GM18499 (cell line): Measurements from ENCODE around the gene TUT1.
"Not testable (repeated sequence)": the region's sequence is repeated elsewhere in the genome, so short reads cannot be mapped to it uniquely, and the experiment has no call there.

Source experiments
- ATAC-seq: cut with Tn5 transposase; IDR thresholded peaks from one replicate; pipeline ENCODE4 v1.9.1; 2021; ENCODE audit warnings: moderate number of reproducible peaks; ENCODE audit not compliant: insufficient read depth, unreplicated experiment

Gene TUT1

GRCh38 chr11:62559626-62560025 lies 31.7 kb downstream of the TUT1 start:
- not testable (repeated sequence) for ATAC-seq

DNA sequence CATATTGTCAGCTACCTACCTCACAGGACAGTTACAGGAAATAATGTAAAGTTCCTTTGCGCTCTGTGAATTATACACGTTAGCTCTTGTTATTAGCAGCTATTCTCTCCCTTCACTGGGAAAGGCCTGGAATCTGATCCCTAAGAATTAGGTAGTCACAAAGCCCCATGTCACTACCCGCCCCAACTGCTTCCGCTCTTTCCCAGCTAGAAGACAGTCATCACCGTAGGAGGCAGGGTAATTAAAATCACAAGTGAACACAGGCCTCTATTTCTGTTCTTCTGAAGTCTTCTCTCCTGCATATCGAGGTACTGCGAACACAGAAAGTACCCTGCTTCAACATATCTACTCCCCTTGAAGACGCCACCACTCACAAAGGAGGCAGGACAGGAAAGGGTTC lies 32.1 kb downstream of the TUT1 start:
- ATAC-seq, result no peak

DNA sequence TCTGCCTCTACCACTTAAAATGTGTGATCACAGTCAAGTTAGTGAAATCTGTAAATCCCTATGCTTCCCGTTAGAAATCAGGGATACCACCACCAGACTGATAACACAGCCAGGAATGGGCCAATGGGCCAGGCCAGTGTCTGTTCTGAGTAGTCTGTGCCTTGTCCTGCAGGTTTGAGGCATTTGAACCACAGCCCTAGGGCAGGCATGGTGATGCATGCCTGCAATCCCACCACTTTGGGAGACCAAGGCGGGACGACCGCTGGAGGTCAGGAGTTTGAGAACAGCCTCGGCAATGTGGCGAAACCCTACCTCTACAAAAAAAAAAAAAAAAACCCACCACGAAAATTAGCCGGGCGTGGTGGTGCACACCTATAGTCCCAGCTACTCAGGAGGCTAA lies 32.7 kb downstream of the TUT1 start:
- ATAC-seq, result no peak

GRCh38 chr11:62556875-62557631 lies 34.3 kb downstream of the TUT1 start:
- ATAC-seq, result no peak

DNA sequence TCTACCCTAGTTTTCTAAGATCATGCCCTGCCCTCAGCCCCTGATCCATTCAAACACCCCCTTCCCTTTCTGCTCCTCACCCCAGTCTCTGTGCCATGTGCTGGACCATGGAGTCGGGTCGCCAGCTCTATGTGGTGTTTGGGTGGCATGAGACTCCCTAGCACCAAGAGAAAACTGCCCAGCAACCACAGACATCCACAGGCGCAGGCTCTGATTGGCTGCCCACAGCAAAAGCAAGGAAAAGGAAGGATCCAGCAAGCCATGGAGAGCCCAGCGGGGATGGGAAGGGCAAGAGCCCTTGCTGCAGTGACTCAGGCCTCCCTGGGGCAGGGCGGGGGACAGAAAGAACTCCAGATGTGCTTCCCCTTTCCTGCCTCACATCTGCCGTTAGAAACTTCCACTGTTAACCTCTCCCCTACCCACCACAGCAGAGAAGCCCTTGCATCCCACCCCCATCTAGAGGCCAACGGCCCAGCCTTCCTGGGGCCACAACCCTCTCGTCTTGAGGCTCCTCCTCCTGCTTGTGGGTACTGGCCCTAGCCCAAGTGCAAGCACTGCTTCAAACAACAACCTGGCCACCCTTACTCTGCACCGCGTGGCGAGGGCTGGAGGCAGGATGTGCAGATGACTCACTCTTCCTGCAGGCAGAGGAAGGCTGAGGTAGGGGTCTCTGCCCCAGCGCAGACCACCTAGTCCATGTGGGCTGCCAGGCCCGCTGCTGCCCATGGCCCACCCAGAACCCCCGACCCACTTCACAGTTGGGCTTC lies 35.0 kb downstream of the TUT1 start:
- no peak for ATAC-seq

GRCh38 chr11:62555464-62556107 lies 35.7 kb downstream of the TUT1 start:
- no peak for ATAC-seq

- no peak for ATAC-seq
Observed at GRCh38 chr11:62554387-62555167, 36.7 kb downstream of the TUT1 start.

DNA sequence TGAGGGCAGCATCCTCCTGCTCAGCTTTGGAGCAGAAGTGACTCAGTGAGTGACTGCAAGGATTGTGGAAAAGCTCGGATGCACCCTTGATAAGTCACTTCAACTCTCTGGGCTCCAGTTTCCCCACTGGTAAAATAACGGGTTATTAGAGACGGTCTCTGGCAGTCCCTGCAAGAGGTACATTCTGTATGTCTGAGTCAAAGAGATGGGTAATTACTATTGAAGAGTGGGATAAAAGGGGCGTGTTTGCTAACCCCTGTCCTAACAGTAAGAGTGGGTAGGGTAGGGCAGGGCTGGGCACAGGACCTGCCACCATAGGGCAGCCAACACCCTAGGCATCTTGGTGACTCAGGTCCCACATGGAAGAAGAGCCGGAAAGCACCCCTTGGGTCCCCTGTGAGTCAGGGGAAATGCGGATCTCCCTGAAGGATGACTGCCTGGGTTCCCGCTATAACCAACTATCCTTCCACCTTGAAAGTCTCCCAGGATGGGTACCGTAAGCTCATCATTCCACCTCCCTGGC lies 37.4 kb downstream of the TUT1 start:
- ATAC-seq, result no peak

DNA sequence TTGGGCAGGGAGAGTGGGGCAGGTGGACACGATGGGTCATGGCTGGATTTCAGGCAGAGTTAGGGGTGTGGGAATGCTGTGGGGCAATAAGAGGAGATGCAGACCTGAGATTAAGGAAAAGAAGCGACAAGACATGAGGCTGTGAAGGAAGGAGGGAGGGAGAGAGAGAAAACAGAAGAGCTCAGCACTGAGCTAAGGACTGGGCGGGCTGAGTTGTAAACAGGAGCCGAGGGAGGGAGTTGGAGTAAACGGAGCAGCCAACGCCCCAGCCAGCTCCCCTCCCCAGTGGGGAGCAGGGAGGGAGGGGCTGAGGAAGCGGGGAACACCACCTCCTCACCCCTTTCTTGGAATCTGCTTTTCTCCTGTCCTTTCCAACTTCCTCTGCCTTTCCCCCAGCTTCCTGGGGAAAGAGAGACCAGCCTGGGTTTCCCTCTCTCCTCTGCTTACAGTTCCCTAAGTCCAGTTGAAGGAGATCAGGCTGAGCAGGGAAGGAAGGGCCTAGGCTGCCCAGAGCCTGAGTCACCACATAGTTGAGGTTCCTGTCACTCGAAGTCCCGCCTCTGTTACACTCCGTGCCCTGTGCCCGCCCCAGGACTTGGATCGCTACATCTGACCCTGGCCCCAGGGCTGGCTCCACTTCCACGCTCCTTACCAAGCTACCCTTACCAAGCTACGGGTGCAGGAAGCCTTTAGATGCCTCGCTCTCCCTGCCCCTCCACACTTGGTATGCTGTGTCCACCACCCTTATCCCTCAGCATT lies 38.1 kb downstream of the TUT1 start:
- ATAC-seq, result no peak

- ATAC-seq, result no peak
Observed at GRCh38 chr11:62552485-62553079, 38.7 kb downstream of the TUT1 start.

GRCh38 chr11:62550478-62550877 lies 40.8 kb downstream of the TUT1 start:
- not testable (repeated sequence) for ATAC-seq

DNA sequence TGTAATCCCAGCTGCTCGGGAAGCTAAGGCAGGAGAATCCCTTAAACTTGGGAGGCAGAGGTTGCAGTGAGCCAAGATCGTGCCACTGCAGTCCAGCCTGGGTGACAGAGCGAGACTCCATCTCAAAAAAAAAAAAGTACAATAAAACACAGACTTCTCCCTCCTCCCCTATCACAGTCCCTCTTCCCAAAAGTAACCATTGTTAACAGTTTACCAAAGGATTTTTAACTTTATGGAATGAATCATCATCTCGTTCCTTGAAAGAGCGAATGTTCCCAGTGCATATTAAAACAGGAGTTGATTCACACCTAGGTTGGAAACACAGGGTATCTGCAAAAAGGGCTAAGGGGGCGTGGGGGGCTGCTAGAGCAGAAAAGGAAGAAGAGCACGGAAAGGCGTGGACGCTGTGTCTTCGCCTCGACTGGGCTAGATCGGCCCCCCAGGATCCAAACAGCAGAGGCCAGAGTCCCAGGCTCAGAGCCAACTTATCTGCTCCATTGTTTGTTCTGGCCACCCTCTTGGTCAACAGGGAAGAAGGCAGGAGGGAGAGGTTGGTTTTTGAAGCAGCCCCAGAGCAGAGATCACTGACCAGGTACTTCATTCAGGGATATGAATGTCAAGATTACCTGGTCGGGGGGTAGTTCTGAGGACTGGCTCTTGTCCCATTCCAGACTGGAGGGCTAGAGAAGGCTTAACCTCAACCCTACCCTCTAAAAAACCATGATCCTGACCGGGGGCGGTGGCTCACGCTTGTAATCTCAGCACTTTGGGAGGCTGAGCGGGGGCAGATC lies 42.6 kb downstream of the TUT1 start:
- no peak for ATAC-seq

DNA sequence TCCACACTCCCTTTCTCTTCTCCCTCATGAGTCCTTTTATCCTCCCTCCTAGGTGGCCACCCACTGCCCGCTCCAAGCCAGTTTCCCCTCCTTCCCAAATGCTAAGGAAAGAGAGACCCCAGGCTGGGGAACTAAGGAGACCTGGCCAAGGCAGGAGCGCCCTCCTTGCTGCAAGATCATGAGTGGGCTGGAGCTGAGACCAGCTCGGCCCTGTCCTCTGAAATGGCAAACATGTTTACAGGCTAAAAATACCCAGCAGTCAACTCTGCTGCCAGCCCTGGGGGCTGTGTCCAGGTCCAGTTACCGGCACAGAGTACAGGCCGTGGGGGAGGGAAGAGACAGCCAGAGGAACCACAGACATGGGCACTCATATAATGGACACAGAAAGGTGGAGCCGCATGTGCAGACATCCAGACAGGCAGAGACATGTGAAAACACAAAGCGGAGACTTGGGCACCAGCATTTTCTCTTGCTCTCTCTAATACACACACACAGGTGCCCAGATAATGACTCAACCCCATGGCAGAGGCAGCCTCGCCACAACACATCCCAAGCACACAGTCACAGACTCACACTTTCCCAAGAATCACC lies 43.5 kb downstream of the TUT1 start:
- no peak for ATAC-seq

GRCh38 chr11:62546929-62547625 lies 44.2 kb downstream of the TUT1 start:
- no peak for ATAC-seq

GRCh38 chr11:62546244-62546928 lies 44.9 kb downstream of the TUT1 start, which contains the start of gene AHNAK:
Gene AHNAK (minus strand): TSS chr11:62546806. CDS start chr11:62536098, 10,708 bp downstream.
- ATAC-seq, result no peak

DNA sequence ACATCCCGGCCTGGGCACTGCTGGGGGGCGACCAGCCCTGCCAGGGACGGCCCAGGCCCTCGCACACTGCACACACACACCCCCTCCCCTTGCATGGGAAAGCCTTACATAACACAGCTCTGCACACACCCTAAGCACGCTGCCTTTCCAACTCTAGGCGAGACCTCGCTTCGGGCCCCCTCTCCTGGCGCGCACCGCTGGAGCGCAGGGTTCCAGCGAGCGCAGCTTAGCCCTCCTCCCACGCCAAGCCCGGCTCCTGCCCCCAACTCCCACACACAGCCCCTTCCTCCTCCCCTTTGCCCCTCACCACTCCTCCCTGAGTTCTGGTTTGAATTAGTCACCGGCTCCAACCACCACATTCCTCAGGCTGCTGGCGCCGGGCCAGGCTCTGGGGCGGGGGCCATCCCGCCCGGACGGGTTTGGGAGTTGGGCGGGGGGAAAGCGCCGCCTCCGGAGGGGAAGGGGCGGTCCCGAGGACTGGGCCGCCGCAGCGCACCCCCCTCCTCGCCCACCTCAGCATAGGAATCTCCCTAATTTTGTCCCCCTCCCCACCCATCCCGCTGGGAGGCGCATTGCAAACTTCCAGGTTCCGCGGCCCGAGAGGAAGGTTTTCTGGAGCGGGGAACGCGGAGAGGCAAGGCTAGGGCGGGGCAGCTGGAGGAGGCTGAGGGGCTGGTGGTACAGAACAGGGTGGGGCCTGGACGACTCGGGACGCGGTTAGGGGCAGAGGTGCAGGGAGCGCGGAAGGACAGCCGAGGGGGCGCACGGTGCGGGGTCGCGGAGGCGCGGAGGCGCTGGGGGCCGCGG lies 45.7 kb downstream of the TUT1 start:
- ATAC-seq, result no peak
